Ascending aorta (tissue), 2 donors: ENCODE measurements around the gene ATP1A2. TPM values are rescaled to one million over a fixed set of nuclear protein-coding genes. Genes with fewer than 3 reads are reported as not detected.

Experiments
- DNase-seq, 2 donors: peaks; one replicate each; pipeline ENCODE4 v3.0.0-alpha.2; 2019; ENCODE audit warnings: low spot score in 2 of 2
- H3K27ac ChIP-seq, 2 donors: fragments of 200-600 bp; sonication (generic); one replicate each; pipeline ENCODE4 v1.5.1; 2016 to 2017; ENCODE audit warnings: mild to moderate bottlenecking in 1 of 2
- H3K27me3 ChIP-seq: fragments of 200-600 bp; sonication (generic); one replicate; pipeline ENCODE4 v1.5.1; 2017
- H3K36me3 ChIP-seq, 2 donors: fragments of 200-600 bp; sonication (generic); one replicate each; pipeline ENCODE4 v1.5.1; 2016
- H3K4me1 ChIP-seq, 2 donors: fragments of 200-600 bp; sonication (generic); one replicate each; pipeline ENCODE4 v1.5.1; 2016 to 2017; ENCODE audit warnings: mild to moderate bottlenecking in 1 of 2
- H3K4me3 ChIP-seq, 2 donors: fragments of 200-600 bp; sonication (generic); one replicate each; pipeline ENCODE4 v1.5.1; 2016 to 2017; ENCODE audit warnings: mild to moderate bottlenecking in 1 of 2
- H3K9me3 ChIP-seq, 2 donors: fragments of 200-600 bp; sonication (generic); one replicate each; pipeline ENCODE4 v1.5.1; 2016
- intact Hi-C: fragments of 100-400 bp; cut with DNase I; formaldehyde crosslinking; loops from one replicate; pipeline ENCODE4 v1.15.1; 2023
- total RNA-seq: library from RNA; depleted of rRNA; stranded (reverse); fragments of >200 nt; gene quantifications from one replicate; pipeline ENCODE4 v1.1.0, GENCODE V29; 2016
- TF ChIP-seq, protein P1 (sequence below), 3 experiments: fragments of 200-600 bp in 2 of 3; fragments of 450-650 bp in 1 of 3; sonication (generic) in 2 of 3; IDR thresholded peaks; one replicate each; pipeline ENCODE4 v1.5.1; 2016 to 2019; ENCODE audit warnings: antibody characterized with exemption in 3 of 3, mild to moderate bottlenecking in 1 of 3, moderate library complexity in 1 of 3

The ATP1A2 gene
- 316 TPM for total RNA-seq

GRCh38 chr1:160115545-160116282 lies at the start of gene ATP1A2:
Gene ATP1A2 (plus strand): TSS chr1:160115759. CDS start chr1:160115862, 103 bp downstream.
- Histone ChIP-seq H3K4me1 (peaks cover 11 to 41% of the 10 kb centered on the region in 2 donors), H3K27me3 (no peaks in the 10 kb centered on the region)
- DNase-seq: peak in 1 of 2 donors; percentile 80

DNA sequence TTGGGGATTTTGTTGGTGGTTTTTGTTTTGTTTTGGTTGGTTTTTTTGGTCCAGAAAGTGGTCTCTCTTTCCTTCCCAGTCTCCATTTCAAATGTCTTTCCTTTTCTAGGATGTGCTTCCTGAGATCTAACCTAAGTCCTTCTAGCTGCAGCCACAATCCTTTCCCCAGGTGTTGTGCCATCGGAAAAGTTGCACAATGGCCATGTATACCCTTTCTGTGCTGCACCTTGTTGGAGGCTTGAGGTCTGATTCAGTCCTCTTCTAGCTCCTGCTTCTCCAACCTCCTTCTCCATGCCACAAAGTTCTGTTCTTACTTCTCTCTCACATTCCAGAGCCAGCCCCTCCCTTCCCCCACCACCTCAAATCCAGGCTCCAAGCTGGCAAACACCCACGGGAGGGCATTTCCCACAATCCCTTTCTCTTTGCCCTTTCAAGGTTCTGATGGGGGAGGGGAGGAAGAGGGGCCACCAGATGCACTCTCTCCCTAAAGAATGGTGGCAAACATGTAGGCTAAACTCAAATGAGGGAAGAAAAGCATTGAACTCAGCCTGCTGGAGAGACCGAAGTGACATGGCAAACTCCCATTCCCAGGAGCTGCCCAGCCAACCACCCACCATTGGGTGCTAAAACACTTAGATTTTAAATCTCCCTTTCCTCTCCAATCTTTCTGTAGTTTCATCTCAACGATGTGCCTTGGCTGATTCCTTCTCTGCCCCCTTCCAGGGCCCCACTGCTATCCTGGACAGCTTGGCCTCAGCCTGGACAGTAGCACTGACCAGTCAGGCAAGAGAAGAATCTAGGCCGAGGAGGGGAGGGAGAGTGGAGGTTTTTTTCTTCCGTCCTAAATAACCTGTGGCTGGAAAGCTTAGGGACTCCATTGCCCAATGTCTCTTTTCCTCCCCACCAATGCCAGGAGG lies 48.5 kb upstream of the ATP1A2 start:
- Histone ChIP-seq H3K36me3 (no peaks in the 10 kb centered on the region), H3K9me3 (no peaks in the 10 kb centered on the region), H3K27ac (no peak overlapping the region), H3K4me1 (peaks cover 0 to 7% of the 10 kb centered on the region in 2 donors), H3K4me3 (no peak overlapping the region), H3K27me3 (no peaks in the 10 kb centered on the region)
- DNase-seq: no peak
- intact Hi-C loops: no loop called here
- TF ChIP-seq, protein P1, sequence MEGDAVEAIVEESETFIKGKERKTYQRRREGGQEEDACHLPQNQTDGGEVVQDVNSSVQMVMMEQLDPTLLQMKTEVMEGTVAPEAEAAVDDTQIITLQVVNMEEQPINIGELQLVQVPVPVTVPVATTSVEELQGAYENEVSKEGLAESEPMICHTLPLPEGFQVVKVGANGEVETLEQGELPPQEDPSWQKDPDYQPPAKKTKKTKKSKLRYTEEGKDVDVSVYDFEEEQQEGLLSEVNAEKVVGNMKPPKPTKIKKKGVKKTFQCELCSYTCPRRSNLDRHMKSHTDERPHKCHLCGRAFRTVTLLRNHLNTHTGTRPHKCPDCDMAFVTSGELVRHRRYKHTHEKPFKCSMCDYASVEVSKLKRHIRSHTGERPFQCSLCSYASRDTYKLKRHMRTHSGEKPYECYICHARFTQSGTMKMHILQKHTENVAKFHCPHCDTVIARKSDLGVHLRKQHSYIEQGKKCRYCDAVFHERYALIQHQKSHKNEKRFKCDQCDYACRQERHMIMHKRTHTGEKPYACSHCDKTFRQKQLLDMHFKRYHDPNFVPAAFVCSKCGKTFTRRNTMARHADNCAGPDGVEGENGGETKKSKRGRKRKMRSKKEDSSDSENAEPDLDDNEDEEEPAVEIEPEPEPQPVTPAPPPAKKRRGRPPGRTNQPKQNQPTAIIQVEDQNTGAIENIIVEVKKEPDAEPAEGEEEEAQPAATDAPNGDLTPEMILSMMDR (IDR thresholded peaks at IDR 0.05): no peak

More at GRCh38 chr1:160115545-160116282, at the start of gene ATP1A2:
- Histone ChIP-seq H3K27ac (peak within 1 kb of the TSS; percentile 81 to 86), H3K36me3 (no peaks in the 10 kb centered on the region), H3K9me3 (no peaks in the 10 kb centered on the region), H3K4me3 (peak within 1 kb of the TSS; percentile 50 to 68)
- TF ChIP-seq, protein P1 (IDR thresholded peaks at IDR 0.05): no peak
- intact Hi-C loops: no loop called here

DNA sequence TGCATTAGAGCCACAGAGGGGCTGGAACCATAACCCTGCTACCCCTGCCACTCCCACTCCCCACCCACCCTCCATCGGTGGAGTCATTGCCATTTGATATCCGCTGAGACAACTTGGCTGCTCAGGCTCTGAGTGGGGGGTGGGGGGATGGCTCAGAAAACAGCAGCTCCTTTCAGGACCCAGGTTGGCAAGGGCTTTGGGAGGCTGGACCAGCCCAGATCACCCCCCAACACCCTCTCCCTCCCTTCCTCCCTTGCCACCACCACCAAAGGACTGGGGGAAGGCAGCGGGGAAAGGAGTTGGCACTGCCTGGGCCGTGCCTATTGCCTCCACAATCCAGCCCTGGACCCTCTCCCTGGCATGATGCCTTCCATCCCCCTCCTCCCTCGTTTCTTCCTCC lies 47.3 kb upstream of the ATP1A2 start:
- TF ChIP-seq, protein P1 (IDR thresholded peaks at IDR 0.05): no peak
- no peaks in the 10 kb centered on the region for H3K9me3 ChIP-seq
- intact Hi-C loops: no loop called here
- no peak overlapping the region for H3K27ac ChIP-seq
- H3K27me3 ChIP-seq: no peaks in the 10 kb centered on the region
- H3K36me3 ChIP-seq: no peaks in the 10 kb centered on the region
- DNase-seq: no peak
- no peak overlapping the region for H3K4me3 ChIP-seq
- peaks cover 0 to 7% of the 10 kb centered on the region in 2 donors for H3K4me1 ChIP-seq

DNA sequence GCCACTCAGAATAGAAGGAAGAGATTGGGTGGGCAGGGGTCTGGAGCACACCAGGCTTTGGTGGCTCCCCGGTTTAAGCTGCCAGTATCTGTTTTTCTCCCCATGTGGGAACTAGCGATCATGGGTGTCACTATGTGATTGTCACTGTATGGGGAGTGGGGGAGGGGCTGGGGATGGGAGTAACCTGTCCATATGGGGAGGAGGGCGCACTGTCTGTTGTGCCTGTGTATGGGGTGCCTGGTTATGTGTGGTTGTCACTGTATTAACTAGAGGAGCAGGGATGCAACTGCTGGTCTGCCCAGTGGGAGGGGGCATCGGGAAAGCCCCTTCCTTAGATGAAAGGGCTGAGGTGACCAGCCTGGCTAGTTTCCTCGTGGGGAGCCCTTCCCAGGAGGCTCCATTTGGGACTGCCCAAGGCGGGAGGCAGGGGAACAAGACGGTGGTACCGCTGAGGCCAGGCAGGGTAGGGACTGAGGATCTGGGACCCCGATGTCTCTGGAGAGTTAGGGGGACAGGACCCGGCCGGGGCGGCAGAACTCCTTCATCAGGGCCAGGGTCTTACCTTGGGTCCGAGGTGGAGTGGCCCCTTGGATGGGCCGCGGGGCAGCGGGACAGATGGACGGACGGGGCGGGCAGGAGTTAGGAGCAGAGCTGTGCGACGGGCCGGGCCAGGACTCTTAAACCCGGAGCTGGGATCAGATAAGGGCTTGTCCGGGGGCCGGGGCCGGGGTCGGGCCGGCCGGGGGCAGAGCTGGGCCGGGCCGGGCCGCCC lies 45.9 kb upstream of the ATP1A2 start, which contains the start of gene KCNJ10:
Gene KCNJ10 (minus strand): TSS at position 701 of the 772 bp plus-strand sequence. CDS start 27,628 bp downstream, outside the sequence.
- intact Hi-C loops: no loop called here
- DNase-seq: no peak
- Histone ChIP-seq H3K27me3 (no peaks in the 10 kb centered on the region), H3K27ac (no peak within 1 kb of the TSS), H3K9me3 (no peaks in the 10 kb centered on the region), H3K4me1 (peaks cover 0 to 7% of the 10 kb centered on the region in 2 donors), H3K4me3 (peak within 1 kb of the TSS; percentile 51 to 67), H3K36me3 (no peaks in the 10 kb centered on the region)
- TF ChIP-seq, protein P1 (IDR thresholded peaks at IDR 0.05): no peak
